Naive thymus-derived CD4-positive, alpha-beta T cell (primary cell): Measurements from ENCODE around the gene GRM8. TPM values are rescaled to one million over a fixed set of nuclear protein-coding genes. Genes with fewer than 3 reads are reported as not detected.

ENCODE experiments used
- ATAC-seq: fragments of 150-1000 bp; cut with Tn5 transposase; 2 replicates; pipeline ENCODE4 v1.10.0; 2021; ENCODE audit warnings: mild to moderate bottlenecking, moderate library complexity
- CTCF ChIA-PET: fragments of 350-600 bp; sonication (Branson Sonifier 250); formaldehyde crosslinking; loops from one replicate; lab custom pipeline; 2021; ENCODE audit warnings: antibody characterized with exemption; lab: Charles Lee
- POLR2A ChIA-PET: fragments of 350-600 bp; sonication (Branson Sonifier 250); formaldehyde crosslinking; loops from one replicate; lab custom pipeline; 2021; ENCODE audit warnings: antibody characterized with exemption, inconsistent platforms; lab: Charles Lee
- DNase-seq, 9 donors: peaks; one replicate each; pipeline versions ENCODE4 v3.0.0 to v3.0.0-alpha.2; 2020 to 2022; ENCODE audit warnings: mixed read lengths in 1 of 9
- H3K27ac ChIP-seq: one replicate; pipeline ENCODE4 v1.7.0; 2013; ENCODE audit warnings: mild to moderate bottlenecking, low read depth, low read length, moderate library complexity
- H3K27me3 ChIP-seq, 2 donors: one replicate each; pipeline ENCODE4 v1.7.0; 2013; ENCODE audit warnings: low read length in 2 of 2, mild to moderate bottlenecking in 2 of 2, moderate library complexity in 2 of 2; ENCODE audit not compliant: control insufficient read depth in 2 of 2, insufficient read depth in 2 of 2
- H3K36me3 ChIP-seq, 3 experiments: 1 replicate in 2 of 3; 2 replicates in 1 of 3; pipeline ENCODE4 v1.7.0; 2013; ENCODE audit warnings: low read length in 3 of 3, mild to moderate bottlenecking in 3 of 3, moderate library complexity in 1 of 3; ENCODE audit not compliant: insufficient read depth in 3 of 3, control insufficient read depth in 2 of 3
- H3K4me1 ChIP-seq, 2 donors: one replicate each; pipeline ENCODE4 v1.7.0; 2013; ENCODE audit warnings: low read length in 2 of 2, mild to moderate bottlenecking in 2 of 2, moderate library complexity in 1 of 2; ENCODE audit not compliant: control insufficient read depth in 2 of 2, insufficient read depth in 2 of 2
- H3K4me3 ChIP-seq: 2 replicates; pipeline ENCODE4 v1.7.0; 2013; ENCODE audit warnings: mild to moderate bottlenecking, low read length
- H3K9me3 ChIP-seq, 3 experiments: 1 replicate in 2 of 3; 2 replicates in 1 of 3; pipeline ENCODE4 v1.7.0; 2013; ENCODE audit warnings: low read length in 3 of 3; ENCODE audit not compliant: control insufficient read depth in 2 of 3
- H3K27ac Mint-ChIP-seq, 9 donors: one replicate each; pipeline ENCODE4 v1.8.0; 2020 to 2022; ENCODE audit warnings: mixed read lengths in 9 of 9, mild to moderate bottlenecking in 8 of 9, moderate library complexity in 5 of 9, inconsistent platforms in 2 of 9
- H3K27me3 Mint-ChIP-seq, 5 donors: one replicate each; pipeline ENCODE4 v1.8.0; 2021 to 2022; ENCODE audit warnings: mixed read lengths in 5 of 5, mild to moderate bottlenecking in 1 of 5
- H3K36me3 Mint-ChIP-seq, 5 donors: one replicate each; pipeline ENCODE4 v1.8.0; 2020 to 2022; ENCODE audit warnings: mixed read lengths in 5 of 5, mild to moderate bottlenecking in 3 of 5, inconsistent platforms in 1 of 5
- H3K4me1 Mint-ChIP-seq, 7 donors: one replicate each; pipeline ENCODE4 v1.8.0; 2020 to 2022; ENCODE audit warnings: mixed read lengths in 7 of 7, mild to moderate bottlenecking in 3 of 7, inconsistent platforms in 1 of 7
- H3K4me3 Mint-ChIP-seq, 10 donors: one replicate each; pipeline ENCODE4 v1.8.0; 2020 to 2022; ENCODE audit warnings: mild to moderate bottlenecking in 10 of 10, mixed read lengths in 10 of 10, moderate library complexity in 6 of 10, inconsistent platforms in 2 of 10
- H3K9me3 Mint-ChIP-seq, 11 donors: one replicate each; pipeline ENCODE4 v1.8.0; 2020 to 2022; ENCODE audit warnings: mixed read lengths in 11 of 11, mild to moderate bottlenecking in 4 of 11, inconsistent platforms in 1 of 11, moderate library complexity in 1 of 11
- intact Hi-C, 2 donors: fragments of 100-400 bp; cut with micrococcal nuclease; formaldehyde crosslinking; loops; one replicate each; pipeline ENCODE4 v1.15.1; 2023
- polyA plus RNA-seq, 2 donors: library from polyadenylated mRNA; unstranded; fragments of 300-500 nt; fragmentation: Illumina TruSeq; gene quantifications; one replicate each; pipeline ENCODE4 v1.2.3, GENCODE V29; 2021
- total RNA-seq, 6 experiments: library from RNA in 5 of 6; stranded (reverse) in 5 of 6; gene quantifications; 1 replicate in 5 of 6; 2 replicates in 1 of 6; pipeline ENCODE4 v1.2.3 and lab custom pipeline; 2021 to 2026

The GRM8 gene
- total and polyA plus RNA-seq, 7 experiments from 2014 or later: not detected

- POLR2A ChIA-PET: interaction anchor here (0.7 kb wide), 1 partner anchor 87 kb away, joined by 3 read pairs; no protein-coding TSS in a partner anchor
- DNase-seq (no peak), ATAC-seq (no peak)
- CTCF ChIA-PET: no interaction called here
- H3K36me3 ChIP-seq: no peaks in the 10 kb centered on the region
- H3K9me3 Mint-ChIP-seq: peaks cover 0 to 5% (median 1%) of the 10 kb centered on the region in 11 donors
- intact Hi-C loops: no loop called here
- no peak overlapping the region for H3K27ac ChIP-seq
- H3K9me3 ChIP-seq: no peaks in the 10 kb centered on the region
- H3K27me3 Mint-ChIP-seq: peaks cover 25 to 53% (median 34%) of the 10 kb centered on the region in 5 donors
- H3K27me3 ChIP-seq: no peaks in the 10 kb centered on the region
- H3K4me3 Mint-ChIP-seq: no peak overlapping the region
- H3K4me1 ChIP-seq: no peaks in the 10 kb centered on the region
- no peak overlapping the region for H3K4me3 ChIP-seq
- peaks cover 0 to 4% (median 0%) of the 10 kb centered on the region in 5 donors for H3K36me3 Mint-ChIP-seq
- no peak overlapping the region for H3K27ac Mint-ChIP-seq
- H3K4me1 Mint-ChIP-seq: peaks cover 0 to 3% (median 0%) of the 10 kb centered on the region in 7 donors
Measured at GRCh38 chr7:127264219-127264618, 11.5 kb upstream of the GRM8 start.

GRCh38 chr7:127258111-127258510 is 5.4 kb upstream of the GRM8 start:
- peaks cover 4 to 15% (median 10%) of the 10 kb centered on the region in 7 donors for H3K4me1 Mint-ChIP-seq
- H3K27me3 ChIP-seq: peaks cover 0 to 17% of the 10 kb centered on the region in 2 donors
- H3K36me3 ChIP-seq: no peaks in the 10 kb centered on the region
- CTCF ChIA-PET: no interaction called here
- H3K4me3 Mint-ChIP-seq: no peak overlapping the region
- H3K36me3 Mint-ChIP-seq: peaks cover 0 to 4% (median 0%) of the 10 kb centered on the region in 5 donors
- H3K9me3 Mint-ChIP-seq: peaks cover 0 to 6% (median 1%) of the 10 kb centered on the region in 11 donors
- H3K4me1 ChIP-seq: peaks cover 0 to 5% of the 10 kb centered on the region in 2 donors
- ATAC-seq: no peak
- DNase-seq: no peak
- POLR2A ChIA-PET: no interaction called here
- H3K27ac ChIP-seq: no peak overlapping the region
- intact Hi-C loops: no loop called here
- no peak overlapping the region for H3K27ac Mint-ChIP-seq
- H3K4me3 ChIP-seq: no peak overlapping the region
- H3K9me3 ChIP-seq: no peaks in the 10 kb centered on the region
- peaks cover 50 to 71% (median 63%) of the 10 kb centered on the region in 5 donors for H3K27me3 Mint-ChIP-seq

- ChIA-PET CTCF (no interaction called here), POLR2A (no interaction called here)
- H3K36me3 ChIP-seq: no peaks in the 10 kb centered on the region
- intact Hi-C loops: no loop called here
- Mint-ChIP-seq H3K36me3 (peaks cover 0 to 4% (median 0%) of the 10 kb centered on the region in 5 donors), H3K9me3 (peaks cover 0 to 6% (median 0%) of the 10 kb centered on the region in 11 donors), H3K4me1 (peaks cover 9 to 20% (median 15%) of the 10 kb centered on the region in 7 donors), H3K27ac (no peak overlapping the region), H3K27me3 (peaks cover 50 to 72% (median 65%) of the 10 kb centered on the region in 5 donors), H3K4me3 (no peak overlapping the region)
- no peak overlapping the region for H3K4me3 ChIP-seq
- no peaks in the 10 kb centered on the region for H3K9me3 ChIP-seq
- no peak for ATAC-seq
- no peak overlapping the region for H3K27ac ChIP-seq
- no peak for DNase-seq
- peaks cover 4 to 5% of the 10 kb centered on the region in 2 donors for H3K4me1 ChIP-seq
- peaks cover 0 to 20% of the 10 kb centered on the region in 2 donors for H3K27me3 ChIP-seq
Measured at GRCh38 chr7:127257086-127257485, 4.3 kb upstream of the GRM8 start.

- peaks cover 0 to 6% (median 0%) of the 10 kb centered on the region in 11 donors for H3K9me3 Mint-ChIP-seq
- H3K27me3 Mint-ChIP-seq: peaks cover 48 to 72% (median 61%) of the 10 kb centered on the region in 5 donors
- Histone ChIP-seq H3K9me3 (no peaks in the 10 kb centered on the region), H3K4me1 (peaks cover 6 to 11% of the 10 kb centered on the region in 2 donors), H3K27ac (no peak overlapping the region), H3K4me3 (no peak overlapping the region), H3K36me3 (no peaks in the 10 kb centered on the region), H3K27me3 (peaks cover 0 to 25% of the 10 kb centered on the region in 2 donors)
- ATAC-seq (no peak), DNase-seq (no peak)
- H3K27ac Mint-ChIP-seq: no peak overlapping the region
- intact Hi-C loops: no loop called here
- H3K4me3 Mint-ChIP-seq: peak overlapping the region in 1 of 10 donors; percentile 44
- peaks cover 12 to 26% (median 22%) of the 10 kb centered on the region in 7 donors for H3K4me1 Mint-ChIP-seq
- H3K36me3 Mint-ChIP-seq: peaks cover 0 to 4% (median 0%) of the 10 kb centered on the region in 5 donors
- POLR2A ChIA-PET: no interaction called here
- CTCF ChIA-PET: no interaction called here
Measured at GRCh38 chr7:127256041-127256725, 3.4 kb upstream of the GRM8 start.

GRCh38 chr7:127254163-127254684 is 1.5 kb upstream of the GRM8 start:
- ATAC-seq (no peak), DNase-seq (no peak)
- H3K27ac ChIP-seq: no peak overlapping the region
- Mint-ChIP-seq H3K36me3 (no peaks in the 10 kb centered on the region), H3K27me3 (peaks cover 64 to 82% (median 68%) of the 10 kb centered on the region in 5 donors), H3K4me1 (peaks cover 12 to 34% (median 30%) of the 10 kb centered on the region in 7 donors), H3K4me3 (peak overlapping the region; percentile 76 to 93 (median 88)), H3K9me3 (peaks cover 0 to 3% (median 0%) of the 10 kb centered on the region in 11 donors), H3K27ac (no peak overlapping the region)
- peaks cover 0 to 27% of the 10 kb centered on the region in 2 donors for H3K27me3 ChIP-seq
- CTCF ChIA-PET: interaction anchor here (0.6 to 1.1 kb wide), 5 partner anchors 12 to 402 kb away, joined by 3 to 5 read pairs (median 3); no protein-coding TSS in a partner anchor
- H3K4me1 ChIP-seq: peaks cover 12 to 16% of the 10 kb centered on the region in 2 donors
- H3K36me3 ChIP-seq: no peaks in the 10 kb centered on the region
- no peaks in the 10 kb centered on the region for H3K9me3 ChIP-seq
- POLR2A ChIA-PET: no interaction called here
- no peak overlapping the region for H3K4me3 ChIP-seq
- intact Hi-C loops: loop anchor here (1.0 to 5.0 kb wide), 3 partner anchors 93 to 451 kb away; no protein-coding TSS in a partner anchor

GRCh38 chr7:127253281-127254162 is 781 bp upstream of the GRM8 start:
- Mint-ChIP-seq H3K27ac (no peak overlapping the region), H3K4me1 (peaks cover 12 to 32% (median 25%) of the 10 kb centered on the region in 7 donors), H3K4me3 (peak overlapping the region; percentile 76 to 93 (median 88)), H3K36me3 (no peaks in the 10 kb centered on the region), H3K27me3 (peaks cover 65 to 83% (median 73%) of the 10 kb centered on the region in 5 donors), H3K9me3 (no peaks in the 10 kb centered on the region)
- no peaks in the 10 kb centered on the region for H3K36me3 ChIP-seq
- H3K4me3 ChIP-seq: peak overlapping the region; percentile 76
- no peak overlapping the region for H3K27ac ChIP-seq
- ATAC-seq: peak; percentile 84
- POLR2A ChIA-PET: no interaction called here
- peaks cover 3 to 27% of the 10 kb centered on the region in 2 donors for H3K27me3 ChIP-seq
- peaks cover 12 to 16% of the 10 kb centered on the region in 2 donors for H3K4me1 ChIP-seq
- CTCF ChIA-PET: interaction anchor here (0.6 to 1.1 kb wide), 5 partner anchors 11 to 403 kb away, joined by 3 to 5 read pairs (median 3); no protein-coding TSS in a partner anchor
- peak; percentile 13 to 64 (median 41) for DNase-seq
- intact Hi-C loops: loop anchor here (1.0 to 5.0 kb wide), 6 partner anchors 94 to 450 kb away; partner anchors contain the start of genes ARF5 (in 1 of the 2) and ZNF800 (in 1 of the 2)
- no peaks in the 10 kb centered on the region for H3K9me3 ChIP-seq
